Upper lobe of left lung (tissue), 4 donors: ENCODE measurements around the gene ATP6V0A1.

Experiments used
- POLR2A ChIP-seq, 4 donors: fragments of 450-650 bp; IDR thresholded peaks; one replicate each; pipeline ENCODE4 v1.5.1; 2016 to 2017; ENCODE audit warnings: antibody characterized with exemption in 4 of 4, mild to moderate bottlenecking in 2 of 4
- TF ChIP-seq, protein P1 (sequence below), 6 experiments: fragments of 450-650 bp in 4 of 6; fragments of 200-600 bp in 2 of 6; sonication (generic) in 2 of 6; IDR thresholded peaks; one replicate each; pipeline ENCODE4 v1.5.1; 2016 to 2019; ENCODE audit warnings: antibody characterized with exemption in 6 of 6

GRCh38 chr17:42453439-42453838 is 5.2 kb upstream of the ATP6V0A1 start:
- TF ChIP-seq POLR2A (IDR thresholded peaks at IDR 0.05): no peak
- TF ChIP-seq, protein P1, sequence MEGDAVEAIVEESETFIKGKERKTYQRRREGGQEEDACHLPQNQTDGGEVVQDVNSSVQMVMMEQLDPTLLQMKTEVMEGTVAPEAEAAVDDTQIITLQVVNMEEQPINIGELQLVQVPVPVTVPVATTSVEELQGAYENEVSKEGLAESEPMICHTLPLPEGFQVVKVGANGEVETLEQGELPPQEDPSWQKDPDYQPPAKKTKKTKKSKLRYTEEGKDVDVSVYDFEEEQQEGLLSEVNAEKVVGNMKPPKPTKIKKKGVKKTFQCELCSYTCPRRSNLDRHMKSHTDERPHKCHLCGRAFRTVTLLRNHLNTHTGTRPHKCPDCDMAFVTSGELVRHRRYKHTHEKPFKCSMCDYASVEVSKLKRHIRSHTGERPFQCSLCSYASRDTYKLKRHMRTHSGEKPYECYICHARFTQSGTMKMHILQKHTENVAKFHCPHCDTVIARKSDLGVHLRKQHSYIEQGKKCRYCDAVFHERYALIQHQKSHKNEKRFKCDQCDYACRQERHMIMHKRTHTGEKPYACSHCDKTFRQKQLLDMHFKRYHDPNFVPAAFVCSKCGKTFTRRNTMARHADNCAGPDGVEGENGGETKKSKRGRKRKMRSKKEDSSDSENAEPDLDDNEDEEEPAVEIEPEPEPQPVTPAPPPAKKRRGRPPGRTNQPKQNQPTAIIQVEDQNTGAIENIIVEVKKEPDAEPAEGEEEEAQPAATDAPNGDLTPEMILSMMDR (IDR thresholded peaks at IDR 0.05): no peak
